GM19023 (cell line): ENCODE results near the gene IQSEC1.

Source experiments
- ATAC-seq: cut with Tn5 transposase; IDR thresholded peaks from one replicate; pipeline ENCODE4 v1.9.1; 2021; ENCODE audit warnings: mild to moderate bottlenecking, moderate library complexity; ENCODE audit not compliant: unreplicated experiment

The IQSEC1 gene

DNA sequence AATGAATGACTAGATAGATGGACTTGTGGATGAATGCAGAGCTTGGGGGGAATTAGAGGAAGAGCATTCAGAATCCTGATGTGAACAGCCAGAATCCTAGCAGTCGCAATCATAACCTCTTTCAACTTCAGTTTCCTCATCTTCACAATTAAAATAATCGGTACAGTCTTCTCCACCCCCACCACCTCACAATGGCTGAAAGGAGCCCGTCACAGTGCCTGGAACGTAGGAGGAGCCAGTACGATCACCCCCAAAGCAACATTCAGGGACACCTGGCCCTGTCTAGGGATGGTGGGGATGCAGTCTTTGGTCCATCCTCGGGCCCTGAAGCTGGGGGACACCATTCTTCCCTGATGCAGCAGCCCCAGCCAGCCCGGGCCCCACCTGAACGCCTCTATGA, 151.5 kb downstream of the IQSEC1 start:
- no peak for ATAC-seq

DNA sequence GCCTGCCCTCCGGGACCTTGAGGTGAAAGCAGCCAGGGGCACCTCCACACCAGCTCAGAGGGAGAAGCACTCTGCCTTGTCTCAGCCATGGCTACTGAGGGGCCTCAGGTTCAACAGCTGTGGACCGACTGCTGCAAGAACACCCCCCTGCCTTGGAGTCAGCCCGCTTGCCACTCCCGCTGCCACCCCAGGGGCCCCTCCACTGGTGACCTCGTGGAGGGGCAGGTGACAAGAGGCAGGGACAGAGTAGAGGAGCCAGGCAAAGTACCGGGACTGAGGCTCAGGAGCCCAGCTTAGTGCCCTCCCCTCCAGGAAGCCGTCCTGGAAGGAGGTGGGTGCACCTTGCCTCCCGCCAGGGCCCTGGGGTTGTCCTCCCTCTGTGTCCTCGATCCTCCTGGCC, 152.3 kb downstream of the IQSEC1 start:
- no peak for ATAC-seq

DNA sequence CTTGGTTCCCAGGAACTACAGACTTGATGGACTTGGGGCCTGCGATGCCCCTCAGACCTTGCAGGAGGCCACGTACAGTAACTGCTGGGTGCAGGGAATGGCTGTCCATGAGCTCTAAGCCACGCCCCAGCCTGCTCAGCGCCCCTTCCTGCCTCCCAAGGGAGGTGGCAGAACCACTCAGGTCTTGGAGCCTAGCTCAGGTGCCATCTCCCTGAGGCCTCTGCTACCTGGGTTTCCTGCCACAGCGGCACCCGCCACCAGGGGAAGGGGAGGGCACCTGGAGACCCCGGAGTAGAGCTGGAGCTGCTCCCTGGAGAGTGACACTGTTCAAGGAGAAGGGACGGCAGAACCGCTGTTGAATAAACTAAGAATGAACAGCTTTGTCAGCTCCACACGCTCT, 154.0 kb downstream of the IQSEC1 start:
- no peak for ATAC-seq

DNA sequence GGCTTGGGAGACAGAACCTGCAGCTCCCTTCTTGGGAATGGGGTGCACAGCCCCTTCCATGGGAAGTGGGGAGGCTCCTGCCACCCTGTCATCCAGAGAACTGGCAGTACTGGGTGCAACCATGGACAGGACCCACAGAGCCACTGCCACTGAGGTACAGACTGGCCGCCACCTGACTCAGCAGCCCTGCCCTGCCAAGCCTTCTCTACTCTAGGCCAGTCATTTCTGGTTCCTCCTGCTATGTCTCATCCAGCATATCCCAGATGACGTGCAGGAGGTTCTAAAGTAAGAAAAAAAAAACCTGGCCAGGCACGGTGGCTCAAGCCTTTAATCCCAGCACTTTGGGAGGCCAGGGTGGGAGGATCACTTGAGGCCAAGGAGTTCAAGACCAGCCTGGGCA, 155.0 kb downstream of the IQSEC1 start:
- ATAC-seq, result no peak

DNA sequence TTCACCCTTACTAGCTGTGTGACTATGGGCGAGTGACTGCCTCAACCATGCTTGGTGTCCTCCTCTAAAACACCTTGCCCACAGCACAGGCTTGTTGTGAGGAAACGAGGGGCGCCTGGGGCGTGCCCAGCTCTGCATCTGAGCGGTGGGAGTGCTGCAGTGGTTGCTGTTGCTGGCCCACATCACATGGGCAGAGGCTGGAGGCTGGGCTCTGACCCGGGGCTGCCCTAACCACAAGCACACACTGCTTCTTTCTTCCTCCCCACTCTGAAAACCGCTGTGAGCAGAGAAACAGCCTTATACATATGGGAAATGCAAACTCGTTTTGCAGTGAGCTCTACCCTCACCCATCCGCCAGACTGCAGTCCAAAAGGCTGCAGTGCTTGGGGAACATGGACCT, 157.1 kb downstream of the IQSEC1 start:
- peak; percentile 66 for ATAC-seq

DNA sequence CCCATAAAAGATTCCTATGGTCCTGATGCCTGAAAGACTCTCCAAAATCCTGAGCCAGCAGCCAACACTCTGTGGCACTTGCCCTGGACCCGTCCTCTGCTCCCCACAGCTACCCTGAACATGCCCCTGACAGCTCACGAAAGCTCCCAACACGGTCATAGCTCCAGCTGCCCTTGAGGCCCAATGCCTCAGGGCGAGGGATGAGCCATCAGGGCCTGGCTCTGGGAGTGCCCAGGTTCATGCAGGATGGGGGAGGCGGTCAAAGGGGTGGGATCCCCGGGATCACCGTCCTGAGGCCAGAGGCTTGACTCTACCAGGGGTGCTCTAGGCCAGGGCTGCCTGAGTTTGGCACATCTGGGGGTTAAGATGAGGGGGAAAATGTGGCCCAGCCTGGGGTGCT, 159.1 kb downstream of the IQSEC1 start:
- ATAC-seq, result no peak

DNA sequence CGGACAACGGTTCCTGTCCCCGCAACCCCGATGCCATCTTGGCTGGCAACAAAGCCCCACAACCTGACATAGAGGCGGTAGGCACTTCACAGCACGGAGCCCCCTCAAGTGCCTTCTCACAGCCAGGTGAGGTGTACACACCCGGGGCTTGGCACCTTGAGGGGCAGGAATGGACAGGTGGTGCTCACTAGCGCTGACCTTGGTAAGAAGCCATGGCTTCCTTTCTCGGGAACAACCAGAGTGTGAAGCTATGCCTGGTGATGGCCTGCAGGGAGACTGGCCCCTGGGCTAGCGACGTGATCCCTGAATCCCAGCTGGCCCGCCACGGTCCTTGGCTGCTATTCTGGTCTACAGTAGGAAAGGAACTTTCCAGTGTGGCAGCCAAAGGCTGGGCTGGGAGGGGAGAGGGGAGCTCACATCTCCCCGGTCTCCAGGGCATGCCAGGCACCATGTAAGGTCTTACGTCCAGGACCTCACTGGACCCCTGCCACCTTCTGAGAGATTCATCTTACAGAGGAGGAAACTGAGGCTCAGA, 161.3 kb downstream of the IQSEC1 start:
- no peak for ATAC-seq

DNA sequence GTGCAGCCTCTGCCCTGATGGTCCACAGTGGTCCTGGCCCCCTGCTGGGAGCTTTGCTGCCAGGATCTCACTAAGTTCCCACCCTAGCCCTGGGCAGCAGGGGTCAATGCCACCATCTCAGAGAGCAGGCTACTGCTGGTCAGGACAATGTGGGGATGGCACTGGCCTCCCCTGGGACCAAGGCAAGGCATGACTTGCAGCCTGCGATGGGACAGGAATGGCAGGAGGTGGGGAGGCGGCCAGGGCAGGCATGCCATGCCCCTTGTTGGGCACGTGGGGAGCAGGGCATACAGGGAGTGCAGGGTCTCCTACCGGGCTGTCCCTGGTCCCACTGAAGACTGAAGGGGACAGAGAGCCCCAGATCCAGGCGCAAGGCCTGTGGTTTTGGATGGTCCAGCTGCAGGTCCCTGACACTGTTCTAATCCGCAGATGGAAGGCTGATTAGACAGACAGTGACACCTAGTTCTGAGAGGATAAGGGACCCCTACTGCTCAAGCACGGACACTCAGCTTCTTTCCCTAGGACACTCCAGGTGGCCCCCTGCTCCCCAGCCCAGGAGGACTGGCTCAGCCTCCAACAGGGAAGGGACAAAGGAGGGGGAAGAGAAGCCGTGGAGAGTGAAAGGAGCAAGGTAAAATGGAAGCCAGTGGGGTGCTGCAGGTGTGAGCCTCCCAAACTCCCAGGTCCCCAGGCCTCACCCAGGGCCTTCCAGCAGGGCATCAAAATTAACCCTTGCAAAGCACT, 162.7 kb downstream of the IQSEC1 start:
- no peak for ATAC-seq

DNA sequence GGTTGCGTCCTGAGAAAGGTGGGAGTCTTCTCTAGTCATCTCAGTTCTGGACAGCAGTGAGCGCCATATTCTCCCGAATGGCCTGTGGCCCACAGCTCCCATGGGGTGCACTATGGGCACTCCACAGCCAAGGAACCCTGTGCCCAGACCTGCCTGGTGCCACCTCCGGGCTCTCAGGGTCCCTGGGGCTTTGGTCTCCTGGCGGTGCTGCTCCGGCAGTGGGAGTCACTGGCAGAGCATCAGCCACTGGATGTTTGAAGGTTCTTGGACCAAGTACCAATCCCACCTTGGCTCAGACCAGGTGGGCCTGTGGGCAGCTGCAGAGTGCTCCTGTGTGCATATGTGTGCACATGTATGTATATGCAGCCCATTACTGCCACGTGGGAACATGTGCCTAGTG, 163.5 kb downstream of the IQSEC1 start:
- no peak for ATAC-seq

DNA sequence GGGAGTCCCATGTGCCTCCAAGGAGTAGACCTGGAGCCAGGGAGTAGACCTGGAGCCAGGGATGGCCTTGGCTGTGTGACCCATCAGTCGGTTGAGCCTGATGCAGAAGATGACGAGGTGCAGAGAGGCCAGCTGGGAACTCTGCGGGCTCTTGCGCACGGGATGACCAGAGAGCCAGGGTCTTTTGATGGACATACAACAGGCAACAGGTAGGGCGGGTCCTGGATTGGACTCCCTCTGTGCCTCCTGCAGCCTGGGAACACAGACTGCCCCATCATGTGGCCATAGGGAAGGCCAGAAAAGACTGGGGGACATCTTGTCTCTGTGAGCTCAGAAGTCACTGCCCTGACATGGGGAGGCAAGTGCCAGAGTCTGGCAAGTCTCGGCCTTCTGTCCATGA, 164.4 kb downstream of the IQSEC1 start:
- ATAC-seq, result no peak

DNA sequence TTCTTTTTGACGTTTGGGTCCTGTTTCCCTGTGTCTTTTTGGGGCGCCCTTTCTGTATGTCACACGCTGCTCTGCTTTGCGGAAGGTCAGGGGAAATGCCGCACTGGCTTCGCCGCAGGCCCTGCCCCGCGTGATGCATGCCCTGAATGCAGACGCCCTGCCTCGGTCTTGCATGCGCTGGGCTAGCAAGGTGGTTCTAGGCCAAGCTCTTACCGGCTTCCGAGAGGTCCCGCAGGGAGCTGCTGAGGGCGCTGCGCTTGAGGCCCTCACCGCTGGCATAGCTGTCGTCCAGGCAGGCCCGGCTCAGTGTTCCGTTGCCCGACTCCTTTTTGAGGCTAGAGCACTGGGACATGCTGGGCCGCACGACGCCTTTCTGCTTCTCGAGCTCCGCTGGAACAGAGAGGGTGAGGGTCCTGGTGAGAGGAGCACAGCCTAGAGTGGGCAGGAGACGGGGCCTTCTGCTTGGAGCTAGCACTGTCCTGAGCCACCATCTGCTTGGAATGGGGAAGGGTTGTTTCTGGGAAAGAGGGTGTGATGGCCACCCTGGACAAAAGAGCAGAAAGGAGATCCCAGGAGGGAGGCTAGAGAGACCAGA, 165.0 kb downstream of the IQSEC1 start:
- no peak for ATAC-seq

DNA sequence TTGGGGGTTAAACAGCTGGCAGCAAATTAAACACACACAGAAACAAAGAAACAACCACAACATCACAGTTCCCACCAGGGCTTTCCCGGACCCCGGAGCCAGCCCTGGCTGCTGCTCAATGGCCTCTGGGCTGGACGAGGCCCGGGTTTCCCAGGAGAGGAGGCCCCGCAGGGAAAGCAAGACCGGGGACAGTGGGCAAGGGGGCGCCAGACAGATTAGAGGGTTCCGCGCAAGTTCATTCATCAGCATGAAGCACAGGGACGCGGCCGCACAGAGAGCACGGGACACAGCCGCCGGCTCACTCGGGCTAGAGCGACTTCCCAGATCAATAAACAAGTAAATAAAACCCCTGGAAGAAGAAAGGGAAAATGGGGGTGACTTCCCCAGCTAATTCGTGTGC, 165.5 kb downstream of the IQSEC1 start:
- ATAC-seq, result no peak

DNA sequence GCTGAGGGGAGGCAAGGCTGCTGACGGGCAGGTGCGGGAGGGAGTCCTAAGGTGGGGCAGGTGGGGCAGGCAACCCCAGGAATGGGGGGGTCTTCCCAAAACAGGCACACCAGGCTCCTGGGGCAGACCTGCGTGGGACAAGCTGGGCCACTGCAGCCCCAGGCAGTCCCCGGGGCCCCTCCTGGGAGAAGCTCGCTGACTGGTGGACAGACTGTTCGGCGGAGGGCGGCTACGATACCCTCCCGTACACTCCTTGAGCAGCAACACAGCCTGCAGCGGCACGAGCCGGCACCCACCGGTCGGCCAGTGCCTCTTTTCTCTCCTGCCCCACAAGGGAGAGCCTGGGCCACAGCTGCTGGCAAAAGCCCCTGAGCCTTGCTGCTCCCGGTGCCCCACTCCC, 165.9 kb downstream of the IQSEC1 start:
- no peak for ATAC-seq

DNA sequence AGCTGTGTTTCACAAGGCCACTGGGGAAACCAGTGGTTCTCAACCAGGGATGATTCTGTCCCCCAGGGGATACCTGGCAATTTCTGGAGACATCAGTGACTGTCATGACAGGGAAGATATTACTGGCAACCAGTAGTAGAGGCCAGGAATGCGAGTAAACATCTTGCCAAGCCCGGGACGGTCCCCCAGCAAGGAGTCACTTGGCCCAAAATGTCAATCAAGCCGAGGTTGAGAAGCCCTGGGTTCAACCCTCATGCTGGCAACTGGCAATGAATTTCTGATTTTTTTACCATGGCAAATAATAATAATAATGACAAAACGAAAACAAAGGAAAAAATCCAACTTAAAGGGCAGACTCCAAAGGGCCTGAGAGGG, 166.3 kb downstream of the IQSEC1 start:
- ATAC-seq, result no peak

DNA sequence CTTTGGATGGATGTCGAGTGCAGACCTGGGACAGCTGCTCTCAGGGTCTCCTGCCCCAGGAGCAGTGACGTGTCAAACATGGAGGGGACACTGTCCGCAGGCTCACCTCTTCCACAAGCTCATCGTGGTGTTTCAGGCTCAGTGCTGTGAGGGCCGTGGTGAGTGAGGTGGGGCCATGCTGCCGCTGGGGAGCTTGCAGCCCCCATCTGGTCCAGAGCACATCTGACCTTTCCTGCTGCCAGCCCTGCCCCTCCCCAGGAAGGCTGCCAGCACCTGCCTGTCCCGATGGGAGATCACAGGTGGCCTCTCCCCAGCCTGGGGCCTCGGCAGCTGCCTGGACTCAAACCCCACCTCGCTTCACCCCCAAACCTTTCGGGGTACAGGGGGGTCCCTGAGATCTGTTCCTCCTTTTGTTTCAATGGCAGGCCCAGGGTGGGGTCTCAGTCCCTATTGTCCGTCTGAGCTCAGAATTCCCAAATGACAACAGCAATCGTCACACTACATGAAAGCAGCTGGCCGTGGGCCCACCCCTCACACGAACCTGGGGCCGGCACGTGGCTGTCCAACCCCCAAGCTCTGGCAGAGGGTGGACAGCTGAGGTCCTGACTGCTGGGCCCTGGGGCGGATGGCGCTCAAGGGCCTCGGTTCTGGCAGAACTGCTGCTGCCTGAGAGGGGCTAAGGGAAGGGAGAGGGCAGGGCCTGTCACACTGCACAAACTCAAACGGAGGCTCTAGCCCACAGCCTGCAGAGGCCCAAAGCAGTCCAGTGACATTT, 166.9 kb downstream of the IQSEC1 start:
- ATAC-seq, result no peak

DNA sequence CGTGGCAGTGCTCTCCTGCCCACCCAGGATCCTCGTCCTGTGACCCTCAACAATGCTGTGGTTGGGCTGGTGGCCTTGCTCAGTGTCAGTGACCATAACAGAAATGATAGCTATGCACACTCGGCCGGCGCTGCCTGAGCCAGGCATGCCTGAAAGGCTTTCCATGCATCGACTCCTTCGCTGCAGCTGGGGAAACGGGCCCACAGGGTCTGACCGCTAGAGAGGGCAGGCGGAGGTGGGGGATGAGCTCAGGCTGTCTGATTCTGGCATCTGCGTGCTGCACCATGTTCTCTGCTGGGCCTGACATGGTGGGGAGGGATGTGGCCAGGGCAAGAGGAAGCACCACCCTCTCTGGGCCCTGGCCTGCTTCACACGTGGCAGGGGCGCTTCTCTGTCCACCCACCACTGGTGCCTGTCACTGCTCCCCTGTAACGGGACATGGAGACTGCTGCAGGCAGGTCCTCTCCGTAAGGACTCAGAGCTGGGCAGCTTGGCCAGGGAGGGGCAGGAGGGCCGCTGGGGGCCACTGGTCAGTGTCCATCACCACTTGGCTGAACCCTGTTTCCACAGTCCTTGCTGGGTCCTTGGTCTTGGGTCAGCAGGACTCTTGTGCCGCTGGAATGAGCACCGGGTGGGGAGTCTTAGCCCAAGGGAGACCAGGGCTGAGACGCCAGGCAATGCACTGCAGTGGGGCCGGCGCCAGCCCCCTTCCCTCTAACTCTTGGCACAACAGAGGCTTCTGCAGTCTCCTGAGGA, 167.7 kb downstream of the IQSEC1 start:
- no peak for ATAC-seq

DNA sequence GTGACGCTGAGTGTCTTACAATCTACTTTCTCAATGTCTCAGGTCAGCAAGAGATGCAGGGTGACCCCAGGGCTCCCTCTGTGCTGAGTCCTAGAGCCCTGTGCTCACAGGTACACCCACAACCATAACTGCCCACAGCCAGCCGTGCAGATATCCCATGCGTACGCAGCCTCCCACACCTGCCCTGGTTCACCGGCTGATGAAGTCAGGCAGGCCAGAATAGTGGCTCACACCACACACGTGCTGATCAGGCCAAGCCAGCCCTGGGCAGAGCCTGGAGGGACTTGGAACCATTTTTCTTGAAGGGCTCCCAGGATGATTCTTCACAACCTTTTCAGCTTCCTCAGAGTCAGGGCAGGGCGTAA, 168.3 kb downstream of the IQSEC1 start:
- ATAC-seq, result no peak

DNA sequence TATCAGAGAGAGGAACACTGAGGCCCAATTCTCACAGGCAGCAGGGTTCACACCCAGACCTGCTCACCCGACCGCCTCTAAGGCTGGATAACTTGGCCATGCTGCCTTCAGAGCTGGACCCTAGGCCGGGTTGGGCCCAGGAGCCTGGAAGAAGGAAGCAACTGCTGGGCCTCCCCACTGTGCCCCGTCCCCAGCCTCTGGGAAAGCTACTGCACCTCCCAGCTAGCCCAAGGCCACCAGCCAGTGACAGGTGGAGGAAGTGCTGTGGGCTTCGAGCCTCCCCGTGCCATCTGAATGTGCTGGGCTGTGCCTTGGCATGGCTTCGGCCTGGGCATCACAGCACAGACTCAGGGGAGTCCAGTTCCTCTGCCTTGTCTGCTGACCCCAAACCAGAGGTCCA, 169.3 kb downstream of the IQSEC1 start:
- no peak for ATAC-seq

DNA sequence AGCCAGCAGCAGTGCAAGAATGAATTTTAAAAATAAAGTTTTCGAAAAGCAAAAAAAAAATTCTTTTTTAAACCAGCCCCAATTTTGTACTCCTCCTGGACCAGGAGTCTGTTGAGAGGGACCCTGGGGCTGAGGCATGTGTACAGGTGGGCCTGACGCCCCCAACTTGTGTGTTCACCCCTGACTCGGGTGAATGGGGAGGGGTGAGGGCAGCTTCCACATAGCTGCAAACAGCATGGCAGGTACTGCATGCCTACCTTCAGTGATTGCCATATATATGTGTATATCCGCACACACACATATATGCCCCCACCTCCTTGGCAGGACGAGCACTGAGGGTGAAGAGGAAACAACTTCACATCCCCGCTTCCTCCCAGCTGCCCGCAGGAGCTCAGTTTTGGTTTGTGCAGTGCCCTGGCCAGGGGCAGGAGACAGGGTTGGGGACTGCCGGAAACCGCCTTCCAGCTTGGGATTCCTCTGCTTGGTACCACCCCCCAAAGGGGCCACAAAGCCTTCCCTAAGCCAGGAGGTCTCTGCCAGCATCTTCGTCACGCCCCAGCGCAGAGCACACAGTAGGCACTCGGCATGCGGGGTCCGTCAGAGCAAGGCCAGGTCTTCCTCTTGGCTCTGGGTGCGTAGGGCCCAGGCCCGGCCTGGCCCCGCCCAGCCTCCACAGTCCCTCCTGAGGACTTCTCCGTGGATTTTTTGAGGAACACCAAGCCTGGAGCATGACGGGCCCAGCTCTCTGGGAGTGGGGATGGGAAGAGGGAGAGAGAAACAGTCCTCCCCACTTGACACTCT, 170.0 kb downstream of the IQSEC1 start:
- ATAC-seq, result no peak

DNA sequence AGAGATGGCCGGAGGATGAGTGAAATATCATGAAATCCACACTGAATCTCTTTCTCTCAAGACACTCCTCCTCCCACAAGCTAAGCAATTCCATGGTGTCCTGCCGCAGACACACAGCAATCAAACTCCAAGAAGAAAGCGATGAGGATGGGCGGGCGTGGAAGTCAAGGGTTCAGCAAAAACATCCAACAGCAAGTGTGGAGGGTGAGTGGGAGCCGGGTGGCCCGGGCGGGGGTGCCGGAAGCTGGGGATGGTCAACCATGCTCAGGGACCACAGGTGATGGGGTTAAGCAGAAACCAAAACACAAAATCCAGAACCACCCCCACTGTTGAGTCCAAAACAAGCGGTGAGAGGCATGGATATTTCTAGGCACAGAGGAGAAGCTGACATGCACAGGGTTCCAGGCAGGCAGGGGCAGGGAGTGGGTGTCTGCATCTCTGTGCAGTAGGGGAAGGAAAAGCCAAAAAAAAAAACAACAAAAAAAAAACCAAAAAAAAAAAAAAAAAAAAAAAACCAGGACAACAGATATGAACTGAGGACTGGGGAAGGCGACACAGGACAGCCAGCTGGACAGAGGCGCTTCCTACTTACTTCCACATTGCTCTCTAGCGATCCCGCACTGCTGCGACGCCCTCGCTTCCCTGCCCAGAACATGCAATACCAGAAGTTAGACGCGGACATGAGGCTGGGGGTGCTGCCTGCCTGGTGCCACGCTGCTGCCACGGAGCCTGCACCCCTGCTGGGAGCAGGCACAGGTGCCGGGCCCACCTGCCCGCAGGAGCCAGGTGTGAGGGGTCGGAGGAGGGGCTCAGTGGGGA, 170.8 kb downstream of the IQSEC1 start:
- ATAC-seq, result no peak
